Adipocyte (in vitro differentiated cells): ENCODE data around the gene C1QTNF9.
"Not testable (repeated sequence)": the region's sequence is repeated elsewhere in the genome, so short reads cannot be mapped to it uniquely, and the experiment has no call there.

Experiments used
- DNase-seq: peaks from one replicate; pipeline ENCODE4 v3.0.0-alpha.2; 2015; ENCODE audit warnings: low read depth
- H3K27me3 ChIP-seq: replicated peaks from 2 replicates; pipeline ENCODE4 v1.7.0; 2013; ENCODE audit warnings: mild to moderate bottlenecking, low read length, moderate library complexity; ENCODE audit not compliant: control insufficient read depth, insufficient read depth
- H3K36me3 ChIP-seq: 2 replicates; pipeline ENCODE4 v1.7.0; 2013; ENCODE audit warnings: low read length, mild to moderate bottlenecking, moderate library complexity; ENCODE audit not compliant: control insufficient read depth, insufficient read depth, severe bottlenecking
- H3K4me1 ChIP-seq: 2 replicates; pipeline ENCODE4 v1.7.0; 2013; ENCODE audit warnings: mild to moderate bottlenecking, low read length, moderate library complexity; ENCODE audit not compliant: control insufficient read depth, insufficient read depth
- H3K4me3 ChIP-seq: 2 replicates; pipeline ENCODE4 v1.7.0; 2013; ENCODE audit warnings: mild to moderate bottlenecking, low read length, moderate library complexity
- H3K9ac ChIP-seq: 2 replicates; pipeline ENCODE4 v1.7.0; 2013; ENCODE audit warnings: mild to moderate bottlenecking, low read length, moderate library complexity
- H3K9me3 ChIP-seq: 2 replicates; pipeline ENCODE4 v1.7.0; 2013; ENCODE audit warnings: mild to moderate bottlenecking, low read length, moderate library complexity; ENCODE audit not compliant: control insufficient read depth

Gene C1QTNF9

GRCh38 chr13:24306632-24307031 is 2.7 kb upstream of the C1QTNF9 start:
- peak; percentile 39 for DNase-seq
- Histone ChIP-seq H3K27me3 (peaks cover 5% of the 10 kb centered on the region), H3K4me1 (peaks cover 4% of the 10 kb centered on the region), H3K4me3 (no peak overlapping the region), H3K9ac (no peak overlapping the region), H3K9me3 (no peaks in the 10 kb centered on the region), H3K36me3 (peaks cover 16% of the 10 kb centered on the region)

GRCh38 chr13:24307211-24308067 is 1.9 kb upstream of the C1QTNF9 start:
- Histone ChIP-seq H3K4me1 (peaks cover 4% of the 10 kb centered on the region), H3K9ac (no peak overlapping the region), H3K9me3 (no peaks in the 10 kb centered on the region), H3K27me3 (peaks cover 5% of the 10 kb centered on the region), H3K4me3 (no peak overlapping the region), H3K36me3 (peaks cover 16% of the 10 kb centered on the region)
- DNase-seq: no peak

- H3K27me3 ChIP-seq: peaks cover 5% of the 10 kb centered on the region
- H3K9me3 ChIP-seq: no peaks in the 10 kb centered on the region
- no peak overlapping the region for H3K4me3 ChIP-seq
- H3K4me1 ChIP-seq: peaks cover 4% of the 10 kb centered on the region
- H3K9ac ChIP-seq: no peak overlapping the region
- peaks cover 11% of the 10 kb centered on the region for H3K36me3 ChIP-seq
- DNase-seq: no peak
Observed at GRCh38 chr13:24308068-24308445, 1.3 kb upstream of the C1QTNF9 start.

- Histone ChIP-seq H3K36me3 (peaks cover 6% of the 10 kb centered on the region), H3K9me3 (no peaks in the 10 kb centered on the region), H3K4me1 (peaks cover 4% of the 10 kb centered on the region), H3K4me3 (no peak overlapping the region), H3K9ac (no peak overlapping the region), H3K27me3 (peaks cover 5% of the 10 kb centered on the region)
- no peak for DNase-seq
Observed at GRCh38 chr13:24308488-24309020, 826 bp upstream of the C1QTNF9 start.

GRCh38 chr13:24313439-24313838 is 4.1 kb downstream of the C1QTNF9 start:
- Histone ChIP-seq H3K27me3 (peaks cover 9% of the 10 kb centered on the region), H3K36me3 (no peaks in the 10 kb centered on the region), H3K9me3 (no peaks in the 10 kb centered on the region), H3K4me1 (no peaks in the 10 kb centered on the region), H3K9ac (no peak overlapping the region), H3K4me3 (no peak overlapping the region)
- DNase-seq: peak; percentile 44

- not testable (repeated sequence) for H3K27me3 ChIP-seq, H3K9ac ChIP-seq, H3K36me3 ChIP-seq, DNase-seq, H3K4me1 ChIP-seq, H3K4me3 ChIP-seq, H3K9me3 ChIP-seq
Observed at GRCh38 chr13:24317835-24318234, 8.5 kb downstream of the C1QTNF9 start.

GRCh38 chr13:24318878-24319277 is 9.5 kb downstream of the C1QTNF9 start:
- H3K9ac ChIP-seq, H3K4me3 ChIP-seq, DNase-seq, H3K27me3 ChIP-seq, H3K4me1 ChIP-seq, H3K36me3 ChIP-seq, H3K9me3 ChIP-seq: not testable (repeated sequence)

- not testable (repeated sequence) for H3K4me1 ChIP-seq
Observed at GRCh38 chr13:24319641-24320040, 10.3 kb downstream of the C1QTNF9 start.

GRCh38 chr13:24321416-24321815 is 12.0 kb downstream of the C1QTNF9 start:
- H3K9me3 ChIP-seq, H3K36me3 ChIP-seq, H3K27me3 ChIP-seq, DNase-seq, H3K4me3 ChIP-seq, H3K4me1 ChIP-seq, H3K9ac ChIP-seq: not testable (repeated sequence)

More at GRCh38 chr13:24319641-24320040, 10.3 kb downstream of the C1QTNF9 start:
- H3K4me3 ChIP-seq, H3K36me3 ChIP-seq, H3K9ac ChIP-seq, H3K27me3 ChIP-seq, DNase-seq, H3K9me3 ChIP-seq: not testable (repeated sequence)

- H3K36me3 ChIP-seq, H3K9me3 ChIP-seq, H3K27me3 ChIP-seq, H3K4me3 ChIP-seq, H3K4me1 ChIP-seq, DNase-seq, H3K9ac ChIP-seq: not testable (repeated sequence)
Observed at GRCh38 chr13:24322470-24322869, 13.1 kb downstream of the C1QTNF9 start.

GRCh38 chr13:24323036-24323738 is 13.8 kb downstream of the C1QTNF9 start:
- no peaks in the 10 kb centered on the region for H3K4me1 ChIP-seq
- no peak overlapping the region for H3K4me3 ChIP-seq
- H3K27me3 ChIP-seq: no peaks in the 10 kb centered on the region
- no peaks in the 10 kb centered on the region for H3K36me3 ChIP-seq
- no peak overlapping the region for H3K9ac ChIP-seq
- no peak for DNase-seq
- no peaks in the 10 kb centered on the region for H3K9me3 ChIP-seq
